Measurements from ENCODE around the gene NPHS1. TPM values are rescaled to one million over a fixed set of nuclear protein-coding genes. Genes with fewer than 3 reads are reported as not detected.
A peak's percentile ranks its signal among the peaks of the same experiment; 100 is the strongest.

Gene NPHS1
- total and polyA plus RNA-seq, 2 of the 8 experiments (the other 6 are each of a cell fraction or from before 2014, with no cell fraction given), result 1.3 to 1.4 TPM

GRCh38 chr19:35856546-35857149, 4.3 kb upstream of the NPHS1 start, which contains the start of gene KIRREL2:
Gene KIRREL2 (plus strand): TSS chr19:35856911. CDS start chr19:35857120, 209 bp downstream.
- peak in 1 of 2 experiments; percentile 90 for DNase-seq (ENCODE audit: low read depth in 1 of 2, low spot score in 2 of 2)
- H3K4me2 ChIP-seq (ENCODE audit: insufficient read depth in 1 of 2, low read depth in 2 of 2, low read length in 2 of 2), result peak within 1 kb of the TSS; percentile 83
- TF ChIP-seq ASH2L (IDR thresholded peaks at IDR 0.05; ENCODE audit: low read length), result peak; percentile 70
- no peak; the same call in 1 of the 2 replicates for TF ChIP-seq E2F6 (IDR thresholded peaks at IDR 0.05)
- 0 out of 2 replicates have a peak, but pooled peaks have one; percentile 35 for TF ChIP-seq PHF8 (conservative IDR thresholded peaks at IDR 0.05; ENCODE audit: low read depth, low read length)
- TF ChIP-seq GTF2F1 (IDR thresholded peaks at IDR 0.05; ENCODE audit: borderline replicate concordance, low read depth, low read length), result no peak
- peak; percentile 27; the same call in 1 of the 2 replicates for TF ChIP-seq CREB1 (IDR thresholded peaks at IDR 0.05)
- TF ChIP-seq SIN3A (conservative IDR thresholded peaks at IDR 0.05 in 1 of 2, IDR thresholded peaks at IDR 0.05 in 1 of 2; ENCODE audit: low read depth in 1 of 2, low read length in 2 of 2), result peak; percentile 17 to 57; a peak in 1 of 4 replicates
- TF ChIP-seq SAP30 (IDR thresholded peaks at IDR 0.05; ENCODE audit: insufficient read depth, insufficient replicate concordance, low read length), result peak; percentile 87

More at GRCh38 chr19:35856546-35857149, 4.3 kb upstream of the NPHS1 start, which contains the start of gene KIRREL2:
- H2BK20ac ChIP-seq (ENCODE audit: low read length), result no peak within 1 kb of the TSS
- H3K9me3 ChIP-seq (ENCODE audit: insufficient read depth in 2 of 2, low read depth in 1 of 2, low read length in 1 of 2), result no peaks in the 10 kb centered on the region
- POLR2A ChIA-PET (ENCODE audit: partially characterized antibody), result interaction anchor here (0.7 to 3.3 kb wide), 3 partner anchors 12 to 111 kb away, joined by 3 to 19 read pairs (median 5); partner anchors contain the start of genes APLP1, HSPB6, PSENEN and U2AF1L4
- H2BK12ac ChIP-seq (ENCODE audit: low read depth, low read length), result peak within 1 kb of the TSS; percentile 27; the same call in 1 of the 2 replicates
- WGBS, 2 experiments (ENCODE audit: extremely low coverage in 1 of 2, insufficient coverage in 1 of 2, insufficient read length in 1 of 2, insufficient replicate concordance in 2 of 2, low coverage in 1 of 2, low lambda C conversion rate in 2 of 2, missing lambda C conversion rate in 1 of 2), result 1% methylated on average over 21 of the region's 42 CpGs; no CpG with 5 or more reads in 1 of the 2 experiments
- H3K18ac ChIP-seq (ENCODE audit: extremely low read depth, low read length), result peak within 1 kb of the TSS; percentile 19
- no peak within 1 kb of the TSS for H2AK5ac ChIP-seq (ENCODE audit: low read depth, low read length)
- 0 out of 2 replicates have a peak within 1 kb of the TSS, but pooled peaks have one; percentile 61 for H2BK15ac ChIP-seq (ENCODE audit: low read length)
- H3K23ac ChIP-seq (ENCODE audit: insufficient read length), result no peak within 1 kb of the TSS
- H3K79me1 ChIP-seq (ENCODE audit: low read depth, low read length), result no peaks in the 10 kb centered on the region
- peaks cover 22% of the 10 kb centered on the region for H3K23me2 ChIP-seq (ENCODE audit: low read depth, low read length)
- H3K14ac ChIP-seq (ENCODE audit: insufficient read length), result no peak within 1 kb of the TSS
- no peak within 1 kb of the TSS for H3K27ac ChIP-seq (ENCODE audit: low read depth, low read length)
- H3K36me3 ChIP-seq (ENCODE audit: control insufficient read depth in 2 of 4, insufficient read depth in 4 of 4, low read length in 3 of 4), result no peaks in the 10 kb centered on the region
- no peak within 1 kb of the TSS for H2BK5ac ChIP-seq (ENCODE audit: low read depth, low read length)
- H2BK120ac ChIP-seq (replicated peaks; ENCODE audit: low read depth, low read length), result no peak within 1 kb of the TSS
- H3K4ac ChIP-seq (replicated peaks; ENCODE audit: insufficient read length, low read depth, low read length), result peak within 1 kb of the TSS; percentile 44
- H4K5ac ChIP-seq (ENCODE audit: insufficient read length, low read depth, low read length), result no peak within 1 kb of the TSS
- peaks cover 7 to 59% (median 52%) of the 10 kb centered on the region in 4 experiments for H3K27me3 ChIP-seq (replicated peaks in 1 of 4; ENCODE audit: control insufficient read depth in 3 of 4, extremely low read depth in 1 of 4, insufficient read depth in 3 of 4, low read length in 3 of 4)
- H4K91ac ChIP-seq (replicated peaks; ENCODE audit: insufficient read length, low read length), result no peak within 1 kb of the TSS
- H3K79me2 ChIP-seq (ENCODE audit: control insufficient read depth in 1 of 2, insufficient read depth in 2 of 2, low read length in 2 of 2), result no peaks in the 10 kb centered on the region
- peak within 1 kb of the TSS; percentile 82 for H4K8ac ChIP-seq (ENCODE audit: extremely low read depth, insufficient read depth, low read length)
- CTCF ChIA-PET (ENCODE audit: partially characterized antibody), result interaction anchor here (0.5 to 1.3 kb wide), 6 partner anchors 11 to 79 kb away, joined by 3 to 5 read pairs (median 3); no protein-coding TSS in a partner anchor
- no peak within 1 kb of the TSS; a peak in 1 of 7 replicates for H3K9ac ChIP-seq (replicated peaks in 1 of 4; ENCODE audit: extremely low read depth in 1 of 4, low read depth in 3 of 4, low read length in 3 of 4)
- peak within 1 kb of the TSS; percentile 53 to 78 (median 70) for H3K4me3 ChIP-seq (ENCODE audit: extremely low read depth in 1 of 4, insufficient read depth in 2 of 4, low read depth in 3 of 4, low read length in 4 of 4)
- peaks cover 0 to 21% (median 12%) of the 10 kb centered on the region in 4 experiments; a peak in 6 of 7 replicates for H3K4me1 ChIP-seq (replicated peaks in 1 of 4; ENCODE audit: control insufficient read depth in 3 of 4, insufficient read depth in 4 of 4, low read length in 3 of 4)
- peak within 1 kb of the TSS; percentile 78; the same call in 1 of the 2 replicates for H2AFZ ChIP-seq (ENCODE audit: low read length)
- no peak within 1 kb of the TSS for H3K56ac ChIP-seq (replicated peaks; ENCODE audit: insufficient read length, low read depth, low read length)
- H4K20me1 ChIP-seq (replicated peaks in 1 of 2; ENCODE audit: control insufficient read depth in 1 of 2, insufficient read depth in 2 of 2, low read length in 2 of 2), result peaks cover 0 to 5% of the 10 kb centered on the region in 2 experiments
- no peak for FAIRE-seq
